MCF 10A (cell line): ENCODE results near the gene USF1. TPM values are rescaled to one million over a fixed set of nuclear protein-coding genes. Genes with fewer than 3 reads are reported as not detected.

Experiments
- BruUV-seq: library from RNA; stranded (reverse); fragments of 400-500 nt; replicated peaks from 2 replicates; lab custom pipeline; 2021; lab: Mats Ljungman, UMichigan
- CTCF ChIA-PET: fragments of 300-600 bp; sonication (Branson Sonifier 250); formaldehyde crosslinking; extraction: SDS; loops from one replicate; lab custom pipeline; 2021; ENCODE audit warnings: antibody characterized with exemption, inconsistent platforms; lab: Yijun Ruan, JAX
- POLR2A ChIA-PET: fragments of 300-600, 350-650 bp; sonication (Branson Sonifier 250); formaldehyde crosslinking; extraction: SDS; loops from one replicate; lab custom pipeline; 2020; ENCODE audit warnings: antibody characterized with exemption, inconsistent platforms; lab: Yijun Ruan, JAX
- DNase-seq: peaks from one replicate; pipeline ENCODE4 v3.0.0-alpha.2; 2018; ENCODE audit not compliant: unreplicated experiment
- H3K27ac Mint-ChIP-seq: one replicate; pipeline ENCODE4 v1.8.0; 2022; ENCODE audit warnings: mild to moderate bottlenecking, low read depth, mixed read lengths; ENCODE audit not compliant: unreplicated experiment
- H3K27me3 Mint-ChIP-seq: one replicate; pipeline ENCODE4 v1.8.0; 2022; ENCODE audit warnings: mixed read lengths; ENCODE audit not compliant: insufficient read depth, unreplicated experiment
- H3K36me3 Mint-ChIP-seq: one replicate; pipeline ENCODE4 v1.8.0; 2022; ENCODE audit warnings: mild to moderate bottlenecking, moderate library complexity, mixed read lengths; ENCODE audit not compliant: insufficient read depth, unreplicated experiment
- H3K4me1 Mint-ChIP-seq: one replicate; pipeline ENCODE4 v1.8.0; 2022; ENCODE audit warnings: mixed read lengths; ENCODE audit not compliant: insufficient read depth, unreplicated experiment
- H3K4me3 Mint-ChIP-seq: one replicate; pipeline ENCODE4 v1.8.0; 2022; ENCODE audit warnings: mild to moderate bottlenecking, moderate library complexity, mixed read lengths; ENCODE audit not compliant: unreplicated experiment
- H3K9me3 Mint-ChIP-seq: one replicate; pipeline ENCODE4 v1.8.0; 2022; ENCODE audit warnings: mixed read lengths; ENCODE audit not compliant: unreplicated experiment
- intact Hi-C: fragments of 100-400 bp; cut with micrococcal nuclease; formaldehyde crosslinking; loops from 2 replicates; pipeline ENCODE4 v1.14.1; 2022
- total RNA-seq: library from RNA; stranded (reverse); gene quantifications from 2 replicates; pipeline ENCODE4 v1.2.3, GENCODE V29; 2022
- TF ChIP-seq, protein P1 (sequence below): fragments of 200-600 bp; IDR thresholded peaks from one replicate; pipeline ENCODE4 v1.8.0; 2022; ENCODE audit warnings: antibody characterized with exemption, mild to moderate bottlenecking; ENCODE audit not compliant: unreplicated experiment

Gene USF1
- total RNA-seq, 1 experiment from 2014 or later, result 48.8 TPM

DNA sequence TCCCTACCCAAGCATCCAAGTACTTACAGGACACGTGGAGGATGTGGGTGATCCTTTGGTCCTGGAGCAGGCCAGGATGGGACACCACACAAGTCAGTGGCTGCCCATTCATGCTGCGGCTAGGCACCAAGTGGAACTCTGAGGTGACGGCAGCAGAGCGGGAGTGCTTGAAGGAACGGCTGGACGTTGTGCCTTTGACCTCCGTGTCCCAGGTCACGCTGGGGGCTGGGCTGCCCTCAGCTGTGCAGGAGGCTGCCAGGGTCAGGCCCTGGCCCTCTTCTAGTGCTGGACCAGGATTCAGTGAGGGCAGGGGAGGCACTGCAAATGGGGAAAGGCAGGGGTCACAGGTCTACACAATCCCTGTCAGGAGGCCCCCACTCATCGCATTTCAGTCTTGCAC is 31.6 kb upstream of the USF1 start:
- no peaks in the 10 kb centered on the region for H3K9me3 Mint-ChIP-seq

DNA sequence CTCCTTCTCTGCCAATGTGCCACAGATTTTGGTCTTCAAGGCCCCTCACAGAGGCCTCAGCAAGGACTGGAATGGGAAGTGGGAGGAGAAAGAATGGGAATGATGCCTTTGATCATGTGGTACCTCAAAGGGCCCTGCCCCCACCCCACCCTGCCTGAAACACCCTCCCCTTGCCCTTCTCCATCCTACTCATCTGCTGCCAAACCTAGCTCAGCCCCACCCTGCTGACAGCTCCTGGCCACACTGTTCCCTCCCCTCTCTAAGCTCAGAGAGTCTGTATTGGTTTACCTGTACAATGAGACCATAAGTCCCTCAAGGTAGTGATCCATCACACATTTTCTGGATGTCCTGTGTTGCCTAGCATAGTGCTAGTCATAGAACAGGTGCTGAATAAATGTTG is 30.6 kb upstream of the USF1 start:
- no TSS peak for BruUV-seq
- peaks cover 17% of the 10 kb centered on the region for H3K36me3 Mint-ChIP-seq
- H3K27me3 Mint-ChIP-seq, result no peaks in the 10 kb centered on the region
- H3K27ac Mint-ChIP-seq, result peak overlapping the region; percentile 60
- no peak overlapping the region for H3K4me3 Mint-ChIP-seq
- CTCF ChIA-PET, result interaction anchor here (0.5 to 14.2 kb wide), 6 partner anchors 12 to 871 kb away, joined by 3 to 331 read pairs (median 4); partner anchors contain the start of genes KLHDC9, NECTIN4 and PEA15
- TF ChIP-seq, protein P1, sequence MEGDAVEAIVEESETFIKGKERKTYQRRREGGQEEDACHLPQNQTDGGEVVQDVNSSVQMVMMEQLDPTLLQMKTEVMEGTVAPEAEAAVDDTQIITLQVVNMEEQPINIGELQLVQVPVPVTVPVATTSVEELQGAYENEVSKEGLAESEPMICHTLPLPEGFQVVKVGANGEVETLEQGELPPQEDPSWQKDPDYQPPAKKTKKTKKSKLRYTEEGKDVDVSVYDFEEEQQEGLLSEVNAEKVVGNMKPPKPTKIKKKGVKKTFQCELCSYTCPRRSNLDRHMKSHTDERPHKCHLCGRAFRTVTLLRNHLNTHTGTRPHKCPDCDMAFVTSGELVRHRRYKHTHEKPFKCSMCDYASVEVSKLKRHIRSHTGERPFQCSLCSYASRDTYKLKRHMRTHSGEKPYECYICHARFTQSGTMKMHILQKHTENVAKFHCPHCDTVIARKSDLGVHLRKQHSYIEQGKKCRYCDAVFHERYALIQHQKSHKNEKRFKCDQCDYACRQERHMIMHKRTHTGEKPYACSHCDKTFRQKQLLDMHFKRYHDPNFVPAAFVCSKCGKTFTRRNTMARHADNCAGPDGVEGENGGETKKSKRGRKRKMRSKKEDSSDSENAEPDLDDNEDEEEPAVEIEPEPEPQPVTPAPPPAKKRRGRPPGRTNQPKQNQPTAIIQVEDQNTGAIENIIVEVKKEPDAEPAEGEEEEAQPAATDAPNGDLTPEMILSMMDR, result no peak
- POLR2A ChIA-PET, result interaction anchor here (0.9 to 7.3 kb wide), 8 partner anchors 8 to 80 kb away, joined by 3 to 122 read pairs (median 30); partner anchors contain the start of genes F11R, NIT1, PFDN2 and USF1
- H3K9me3 Mint-ChIP-seq, result no peaks in the 10 kb centered on the region
- peak; percentile 32 for DNase-seq
- peaks cover 64% of the 10 kb centered on the region for H3K4me1 Mint-ChIP-seq
- intact Hi-C loops, result no loop called here

More for the DNA sequence above, 31.6 kb upstream of the USF1 start:
- Mint-ChIP-seq H3K4me3 (no peak overlapping the region), H3K36me3 (peaks cover 12% of the 10 kb centered on the region), H3K27ac (no peak overlapping the region), H3K27me3 (no peaks in the 10 kb centered on the region), H3K4me1 (peaks cover 68% of the 10 kb centered on the region)
- ChIA-PET POLR2A (interaction anchor here (0.6 to 7.3 kb wide), 5 partner anchors 27 to 81 kb away, joined by 3 to 122 read pairs (median 4); partner anchors contain the start of genes F11R and USF1), CTCF (interaction anchor here (0.6 to 14.2 kb wide), 7 partner anchors 11 to 317 kb away, joined by 3 to 331 read pairs (median 3); partner anchors contain the start of genes KLHDC9, NECTIN4, TOMM40L and USF1)
- intact Hi-C loops, result no loop called here
- TF ChIP-seq, protein P1, result no peak
- no TSS peak for BruUV-seq
- no peak for DNase-seq

DNA sequence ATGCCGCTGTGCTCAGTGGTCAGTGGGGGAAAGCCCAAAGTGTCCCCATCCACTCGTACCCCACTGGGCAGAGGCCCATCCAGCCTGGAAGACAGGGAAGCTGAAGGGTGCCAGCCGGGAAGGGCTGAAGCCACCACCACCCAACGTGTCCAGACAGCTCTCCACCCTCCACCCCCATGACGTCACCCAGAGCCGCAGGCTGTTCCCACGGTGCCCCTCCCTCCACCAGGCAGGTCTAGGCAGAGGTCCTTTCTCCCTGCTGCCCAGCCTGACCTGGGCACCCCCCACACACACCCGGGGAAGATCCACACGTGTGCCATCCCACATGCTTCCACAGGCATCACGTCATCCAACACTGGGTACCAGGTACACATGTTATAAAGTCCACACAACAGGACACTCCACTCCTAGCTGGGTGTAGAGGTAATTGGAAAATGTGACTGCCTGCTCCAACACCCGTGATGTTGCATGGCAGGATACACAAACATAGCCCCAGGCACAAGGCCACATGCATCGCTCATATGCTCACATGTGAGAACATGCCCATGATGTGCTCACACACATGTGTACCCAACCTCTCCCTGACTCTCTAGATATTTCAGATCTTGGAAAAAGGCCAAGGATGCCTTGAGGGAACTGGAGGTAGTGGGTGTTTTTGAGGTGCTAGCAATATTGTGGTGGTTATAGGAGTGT is 29.0 kb upstream of the USF1 start:
- peak; percentile 96 for DNase-seq
- peak overlapping the region; percentile 90 for H3K4me3 Mint-ChIP-seq
- H3K27ac Mint-ChIP-seq, result peak overlapping the region; percentile 95
- TF ChIP-seq, protein P1, result no peak
- H3K4me1 Mint-ChIP-seq, result peaks cover 48% of the 10 kb centered on the region
- no TSS peak for BruUV-seq
- peaks cover 17% of the 10 kb centered on the region for H3K36me3 Mint-ChIP-seq
- H3K9me3 Mint-ChIP-seq, result no peaks in the 10 kb centered on the region
- intact Hi-C loops, result loop anchor here (1.0 kb wide), 2 partner anchors 40 to 82 kb away; no protein-coding TSS in a partner anchor
- ChIA-PET POLR2A (interaction anchor here (0.5 to 7.3 kb wide), 30 partner anchors 9 to 425 kb away, joined by 3 to 122 read pairs (median 5); partner anchors contain the start of genes DEDD, F11R, NIT1 and PFDN2), CTCF (interaction anchor here (0.6 to 14.2 kb wide), 18 partner anchors 9 to 348 kb away, joined by 3 to 331 read pairs (median 5); partner anchors contain the start of genes F11R, KLHDC9, NIT1 and PFDN2)
- no peaks in the 10 kb centered on the region for H3K27me3 Mint-ChIP-seq
